Mammary epithelial cell (primary cell): Measurements from ENCODE around the gene DNAH7.

ENCODE experiments used
- EZH2 ChIP-seq: IDR thresholded peaks from 2 replicates; pipeline ENCODE4 v1.6.1; 2012; ENCODE audit warnings: low read length, inconsistent platforms, borderline replicate concordance
- TF ChIP-seq, protein P1 (sequence below), 2 donors: IDR thresholded peaks in 1 of 2; conservative IDR thresholded peaks in 1 of 2; 2 replicates each; pipeline ENCODE4 v1.5.1; 2011 to 2012; ENCODE audit warnings: inconsistent platforms in 2 of 2, low read length in 2 of 2, mild to moderate bottlenecking in 2 of 2, control low read depth in 1 of 2, low read depth in 1 of 2; ENCODE audit not compliant: insufficient read depth in 1 of 2; ENCODE audit errors: extremely low read depth in 1 of 2

DNA sequence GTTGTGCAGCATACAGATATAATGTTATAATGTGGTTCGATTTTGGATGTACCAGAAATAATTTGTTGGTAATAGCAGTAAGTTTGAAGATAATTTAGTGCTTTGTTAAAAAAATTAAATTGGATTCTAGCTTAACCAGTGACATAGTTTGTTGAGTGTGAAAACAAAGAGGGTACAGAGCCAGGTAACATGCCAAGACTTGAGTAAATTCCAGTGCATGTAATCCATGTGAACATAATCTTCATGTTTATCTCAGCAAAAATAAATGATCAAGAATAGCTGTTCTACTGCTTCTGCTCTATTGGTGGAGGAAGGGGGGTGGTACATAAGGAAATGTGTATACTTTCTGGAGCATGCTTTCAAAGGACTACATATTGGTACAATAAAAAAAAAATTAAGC is 165.8 kb downstream of the DNAH7 start:
- TF ChIP-seq, protein P1, sequence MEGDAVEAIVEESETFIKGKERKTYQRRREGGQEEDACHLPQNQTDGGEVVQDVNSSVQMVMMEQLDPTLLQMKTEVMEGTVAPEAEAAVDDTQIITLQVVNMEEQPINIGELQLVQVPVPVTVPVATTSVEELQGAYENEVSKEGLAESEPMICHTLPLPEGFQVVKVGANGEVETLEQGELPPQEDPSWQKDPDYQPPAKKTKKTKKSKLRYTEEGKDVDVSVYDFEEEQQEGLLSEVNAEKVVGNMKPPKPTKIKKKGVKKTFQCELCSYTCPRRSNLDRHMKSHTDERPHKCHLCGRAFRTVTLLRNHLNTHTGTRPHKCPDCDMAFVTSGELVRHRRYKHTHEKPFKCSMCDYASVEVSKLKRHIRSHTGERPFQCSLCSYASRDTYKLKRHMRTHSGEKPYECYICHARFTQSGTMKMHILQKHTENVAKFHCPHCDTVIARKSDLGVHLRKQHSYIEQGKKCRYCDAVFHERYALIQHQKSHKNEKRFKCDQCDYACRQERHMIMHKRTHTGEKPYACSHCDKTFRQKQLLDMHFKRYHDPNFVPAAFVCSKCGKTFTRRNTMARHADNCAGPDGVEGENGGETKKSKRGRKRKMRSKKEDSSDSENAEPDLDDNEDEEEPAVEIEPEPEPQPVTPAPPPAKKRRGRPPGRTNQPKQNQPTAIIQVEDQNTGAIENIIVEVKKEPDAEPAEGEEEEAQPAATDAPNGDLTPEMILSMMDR (conservative IDR thresholded peaks at IDR 0.05 in 1 of 2, IDR thresholded peaks at IDR 0.05 in 1 of 2; ENCODE audit: extremely low read depth in 1 of 2, insufficient read depth in 1 of 2, low read depth in 1 of 2, low read length in 2 of 2): no peak
- TF ChIP-seq EZH2: no peak
